ENCODE measurements around the gene TBC1D24.

The TBC1D24 gene

GRCh38 chr16:2455081-2455845 is 19.7 kb upstream of the TBC1D24 start:
- Histone ChIP-seq H2BK15ac (ENCODE audit: low read depth, poor library complexity, severe bottlenecking) (no peak overlapping the region), H3K4me1 (ENCODE audit: control insufficient read depth, insufficient read depth, low read depth, low read length) (peaks cover 29% of the 10 kb centered on the region), H3K9ac (ENCODE audit: low read length) (no peak overlapping the region), H2AFZ (ENCODE audit: low read depth, low read length) (no peak overlapping the region), H3K79me1 (replicated peaks; ENCODE audit: low read length, poor library complexity, severe bottlenecking) (peaks cover 28% of the 10 kb centered on the region), H3K4ac (ENCODE audit: low read depth in 1 of 2, low read length in 2 of 2) (no peak overlapping the region), H3K18ac (ENCODE audit: low read depth in 1 of 2, low read length in 2 of 2) (no peak overlapping the region), H3K4me2 (ENCODE audit: low read length, poor library complexity, severe bottlenecking) (no peak overlapping the region), H3K27ac (ENCODE audit: low read length, poor library complexity, severe bottlenecking) (no peak overlapping the region), H2BK12ac (ENCODE audit: low read length in 2 of 2) (no peak overlapping the region), H3K23ac (ENCODE audit: low read length in 2 of 2) (no peak overlapping the region), H4K91ac (ENCODE audit: low read length) (no peak overlapping the region), H3K14ac (ENCODE audit: low read length in 2 of 2) (no peak overlapping the region), H4K8ac (ENCODE audit: low read length) (no peak overlapping the region), H2BK120ac (ENCODE audit: low read depth, low read length) (no peak overlapping the region), H3K4me3 (ENCODE audit: insufficient read depth in 1 of 2, low read depth in 1 of 2, low read length in 2 of 2) (no peak overlapping the region), H3K9me3 (ENCODE audit: control insufficient read depth, low read length) (no peaks in the 10 kb centered on the region), H3K36me3 (ENCODE audit: control insufficient read depth in 1 of 2, insufficient read depth in 2 of 2, low read depth in 1 of 2, low read length in 2 of 2) (peaks cover 40 to 62% of the 10 kb centered on the region in 2 experiments), H2BK5ac (ENCODE audit: low read depth, low read length, poor library complexity, severe bottlenecking) (no peak overlapping the region), H3K27me3 (ENCODE audit: control insufficient read depth in 1 of 2, insufficient read depth in 1 of 2, low read length in 2 of 2) (no peaks in the 10 kb centered on the region), H2AK5ac (ENCODE audit: low read length, severe bottlenecking) (no peak overlapping the region)
- 97% methylated on average over 28 of the region's 28 CpGs for WGBS
- no peak for DNase-seq

DNA sequence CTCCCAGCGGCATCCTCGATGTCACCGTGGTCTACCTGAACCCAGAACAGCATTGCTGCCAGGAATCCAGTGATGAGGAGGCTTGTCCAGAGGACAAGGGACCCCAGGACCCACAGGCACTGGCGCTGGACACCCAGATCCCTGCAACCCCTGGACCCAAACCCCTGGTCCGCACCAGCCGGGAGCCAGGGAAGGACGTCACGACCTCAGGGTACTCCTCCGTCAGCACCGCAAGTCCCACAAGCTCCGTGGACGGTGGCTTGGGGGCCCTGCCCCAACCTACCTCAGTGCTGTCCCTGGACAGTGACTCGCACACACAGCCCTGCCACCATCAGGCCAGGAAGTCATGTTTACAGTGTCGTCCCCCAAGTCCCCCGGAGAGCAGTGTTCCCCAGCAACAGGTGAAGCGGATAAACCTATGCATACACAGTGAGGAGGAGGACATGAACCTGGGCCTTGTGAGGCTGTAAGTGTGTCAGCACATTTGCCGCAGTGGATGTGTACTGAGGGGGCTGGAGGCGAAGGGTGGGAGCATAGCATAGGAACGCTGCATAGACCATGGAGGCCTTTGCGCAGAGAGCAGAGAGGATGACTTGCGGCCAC is 18.3 kb upstream of the TBC1D24 start:
- Histone ChIP-seq H3K79me1 (replicated peaks; ENCODE audit: low read length, poor library complexity, severe bottlenecking) (peaks cover 40% of the 10 kb centered on the region), H3K23ac (ENCODE audit: low read length in 2 of 2) (no peak overlapping the region), H2BK12ac (ENCODE audit: low read length in 2 of 2) (no peak overlapping the region), H2AK5ac (ENCODE audit: low read length, severe bottlenecking) (no peak overlapping the region), H3K27me3 (ENCODE audit: control insufficient read depth in 1 of 2, insufficient read depth in 1 of 2, low read length in 2 of 2) (no peaks in the 10 kb centered on the region), H3K9ac (ENCODE audit: low read length) (no peak overlapping the region), H3K4me1 (ENCODE audit: control insufficient read depth, insufficient read depth, low read depth, low read length) (peaks cover 30% of the 10 kb centered on the region), H3K4ac (ENCODE audit: low read depth in 1 of 2, low read length in 2 of 2) (no peak overlapping the region), H3K14ac (ENCODE audit: low read length in 2 of 2) (no peak overlapping the region), H2BK5ac (ENCODE audit: low read depth, low read length, poor library complexity, severe bottlenecking) (no peak overlapping the region), H3K9me3 (ENCODE audit: control insufficient read depth, low read length) (no peaks in the 10 kb centered on the region), H3K4me2 (ENCODE audit: low read length, poor library complexity, severe bottlenecking) (no peak overlapping the region), H2AFZ (ENCODE audit: low read depth, low read length) (no peak overlapping the region), H3K27ac (ENCODE audit: low read length, poor library complexity, severe bottlenecking) (no peak overlapping the region), H4K91ac (ENCODE audit: low read length) (no peak overlapping the region), H2BK120ac (ENCODE audit: low read depth, low read length) (no peak overlapping the region), H4K8ac (ENCODE audit: low read length) (no peak overlapping the region), H3K36me3 (ENCODE audit: control insufficient read depth in 1 of 2, insufficient read depth in 2 of 2, low read depth in 1 of 2, low read length in 2 of 2) (peaks cover 40 to 50% of the 10 kb centered on the region in 2 experiments), H3K18ac (ENCODE audit: low read depth in 1 of 2, low read length in 2 of 2) (no peak overlapping the region), H3K4me3 (ENCODE audit: insufficient read depth in 1 of 2, low read depth in 1 of 2, low read length in 2 of 2) (no peak overlapping the region), H2BK15ac (ENCODE audit: low read depth, poor library complexity, severe bottlenecking) (peak overlapping the region; percentile 12)
- DNase-seq = no peak
- WGBS = 95% methylated on average over 21 of the region's 21 CpGs

- 94% methylated on average over 13 of the region's 13 CpGs for WGBS
These were observed 17.7 kb upstream of the TBC1D24 start for GRCh38 chr16:2457267-2457666.

DNA sequence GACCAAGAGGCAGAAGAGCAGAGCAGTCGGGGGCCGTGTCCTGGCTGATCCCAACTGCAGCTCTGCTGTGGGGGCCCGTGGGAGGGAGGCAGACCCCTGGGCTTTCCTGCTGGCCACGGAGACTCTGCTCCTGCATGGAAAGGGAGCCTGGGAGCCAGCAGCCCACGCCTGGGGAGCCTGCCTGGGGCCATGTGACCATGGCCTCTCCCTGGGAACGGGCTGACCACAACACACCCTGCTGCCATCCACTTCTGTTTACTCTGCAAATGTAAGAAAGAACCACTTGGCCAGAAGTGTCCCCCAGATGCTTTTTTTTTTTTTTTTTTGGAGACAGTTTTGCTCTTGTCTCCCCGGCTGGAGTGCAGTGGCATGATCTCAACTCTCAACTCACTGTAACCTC is 17.0 kb upstream of the TBC1D24 start:
- peaks cover 33 to 43% of the 10 kb centered on the region in 2 experiments for H3K36me3 ChIP-seq (ENCODE audit: control insufficient read depth in 1 of 2, insufficient read depth in 2 of 2, low read depth in 1 of 2, low read length in 2 of 2)
- H4K8ac ChIP-seq (ENCODE audit: low read length) = no peak overlapping the region
- H3K14ac ChIP-seq (ENCODE audit: low read length in 2 of 2) = no peak overlapping the region
- DNase-seq = no peak
- WGBS = 76% methylated on average over 7 of the region's 7 CpGs
- no peak overlapping the region for H3K4me3 ChIP-seq (ENCODE audit: insufficient read depth in 1 of 2, low read depth in 1 of 2, low read length in 2 of 2)
- H2BK12ac ChIP-seq (ENCODE audit: low read length in 2 of 2) = no peak overlapping the region
- H2BK15ac ChIP-seq (ENCODE audit: low read depth, poor library complexity, severe bottlenecking) = no peak overlapping the region
- peaks cover 36% of the 10 kb centered on the region for H3K79me1 ChIP-seq (replicated peaks; ENCODE audit: low read length, poor library complexity, severe bottlenecking)
- H2AFZ ChIP-seq (ENCODE audit: low read depth, low read length) = no peak overlapping the region
- H3K18ac ChIP-seq (ENCODE audit: low read depth in 1 of 2, low read length in 2 of 2) = no peak overlapping the region
- no peak overlapping the region for H3K27ac ChIP-seq (ENCODE audit: low read length, poor library complexity, severe bottlenecking)
- H3K23ac ChIP-seq (ENCODE audit: low read length in 2 of 2) = no peak overlapping the region
- H2BK120ac ChIP-seq (ENCODE audit: low read depth, low read length) = no peak overlapping the region
- H3K4me2 ChIP-seq (ENCODE audit: low read length, poor library complexity, severe bottlenecking) = no peak overlapping the region
- no peak overlapping the region for H3K4ac ChIP-seq (ENCODE audit: low read depth in 1 of 2, low read length in 2 of 2)
- H3K9me3 ChIP-seq (ENCODE audit: control insufficient read depth, low read length) = no peaks in the 10 kb centered on the region
- H3K27me3 ChIP-seq (ENCODE audit: control insufficient read depth in 1 of 2, insufficient read depth in 1 of 2, low read length in 2 of 2) = no peaks in the 10 kb centered on the region
- no peak overlapping the region for H3K9ac ChIP-seq (ENCODE audit: low read length)
- H2AK5ac ChIP-seq (ENCODE audit: low read length, severe bottlenecking) = no peak overlapping the region
- H3K4me1 ChIP-seq (ENCODE audit: control insufficient read depth, insufficient read depth, low read depth, low read length) = peaks cover 26% of the 10 kb centered on the region
- H4K91ac ChIP-seq (ENCODE audit: low read length) = no peak overlapping the region
- H2BK5ac ChIP-seq (ENCODE audit: low read depth, low read length, poor library complexity, severe bottlenecking) = no peak overlapping the region

More at GRCh38 chr16:2457267-2457666, 17.7 kb upstream of the TBC1D24 start:
- no peaks in the 10 kb centered on the region for H3K27me3 ChIP-seq (ENCODE audit: control insufficient read depth in 1 of 2, insufficient read depth in 1 of 2, low read length in 2 of 2)
- no peak overlapping the region for H3K4me3 ChIP-seq (ENCODE audit: insufficient read depth in 1 of 2, low read depth in 1 of 2, low read length in 2 of 2)
- no peak overlapping the region for H3K14ac ChIP-seq (ENCODE audit: low read length in 2 of 2)
- H3K23ac ChIP-seq (ENCODE audit: low read length in 2 of 2) = no peak overlapping the region
- DNase-seq = no peak
- no peak overlapping the region for H2AFZ ChIP-seq (ENCODE audit: low read depth, low read length)
- no peak overlapping the region for H2BK15ac ChIP-seq (ENCODE audit: low read depth, poor library complexity, severe bottlenecking)
- no peak overlapping the region for H4K91ac ChIP-seq (ENCODE audit: low read length)
- H4K8ac ChIP-seq (ENCODE audit: low read length) = no peak overlapping the region
- H3K4me1 ChIP-seq (ENCODE audit: control insufficient read depth, insufficient read depth, low read depth, low read length) = peaks cover 24% of the 10 kb centered on the region
- no peak overlapping the region for H3K4ac ChIP-seq (ENCODE audit: low read depth in 1 of 2, low read length in 2 of 2)
- H3K9ac ChIP-seq (ENCODE audit: low read length) = no peak overlapping the region
- H3K36me3 ChIP-seq (ENCODE audit: control insufficient read depth in 1 of 2, insufficient read depth in 2 of 2, low read depth in 1 of 2, low read length in 2 of 2) = peaks cover 40 to 44% of the 10 kb centered on the region in 2 experiments
- no peak overlapping the region for H2BK120ac ChIP-seq (ENCODE audit: low read depth, low read length)
- H2BK5ac ChIP-seq (ENCODE audit: low read depth, low read length, poor library complexity, severe bottlenecking) = no peak overlapping the region
- H3K4me2 ChIP-seq (ENCODE audit: low read length, poor library complexity, severe bottlenecking) = no peak overlapping the region
- H3K27ac ChIP-seq (ENCODE audit: low read length, poor library complexity, severe bottlenecking) = no peak overlapping the region
- no peak overlapping the region for H2BK12ac ChIP-seq (ENCODE audit: low read length in 2 of 2)
- H3K18ac ChIP-seq (ENCODE audit: low read depth in 1 of 2, low read length in 2 of 2) = no peak overlapping the region
- no peaks in the 10 kb centered on the region for H3K9me3 ChIP-seq (ENCODE audit: control insufficient read depth, low read length)
- no peak overlapping the region for H2AK5ac ChIP-seq (ENCODE audit: low read length, severe bottlenecking)
- peaks cover 40% of the 10 kb centered on the region for H3K79me1 ChIP-seq (replicated peaks; ENCODE audit: low read length, poor library complexity, severe bottlenecking)
